HG03520 (cell line): Measurements from ENCODE around the gene SLMAP.
A peak's percentile ranks its signal among the peaks of the same experiment; 100 is the strongest.

Experiments
- ATAC-seq: cut with Tn5 transposase; IDR thresholded peaks from one replicate; pipeline ENCODE4 v1.9.1; 2021; ENCODE audit warnings: mild to moderate bottlenecking, moderate library complexity; ENCODE audit not compliant: unreplicated experiment

SLMAP gene

GRCh38 chr3:57752307-57752706 lies 3.8 kb upstream of the SLMAP start:
- no peak for ATAC-seq

- no peak for ATAC-seq
These were observed 3.1 kb upstream of the SLMAP start for GRCh38 chr3:57753016-57753415.

- no peak for ATAC-seq
These were observed 787 bp upstream of the SLMAP start for GRCh38 chr3:57755368-57755675.

- ATAC-seq: peak; percentile 7
These were observed 656 bp downstream of the SLMAP start for GRCh38 chr3:57756528-57757401.

GRCh38 chr3:57757642-57758297 lies 1.7 kb downstream of the SLMAP start:
- ATAC-seq: no peak

- ATAC-seq: no peak
These were observed 2.6 kb downstream of the SLMAP start for GRCh38 chr3:57758686-57759085.

- ATAC-seq: no peak
These were observed 8.7 kb downstream of the SLMAP start for GRCh38 chr3:57764794-57765193.

GRCh38 chr3:57768595-57768994 lies 12.5 kb downstream of the SLMAP start:
- no peak for ATAC-seq

- no peak for ATAC-seq
These were observed 14.1 kb downstream of the SLMAP start for GRCh38 chr3:57770009-57770827.

GRCh38 chr3:57772251-57772650 lies 16.1 kb downstream of the SLMAP start:
- ATAC-seq: no peak

- ATAC-seq: no peak
These were observed 21.7 kb downstream of the SLMAP start for GRCh38 chr3:57777774-57778173.

GRCh38 chr3:57778494-57778893 lies 22.4 kb downstream of the SLMAP start:
- no peak for ATAC-seq

GRCh38 chr3:57779666-57780065 lies 23.6 kb downstream of the SLMAP start:
- no peak for ATAC-seq

- no peak for ATAC-seq
These were observed 27.3 kb downstream of the SLMAP start for GRCh38 chr3:57783186-57784088.

GRCh38 chr3:57784089-57784735 lies 28.1 kb downstream of the SLMAP start:
- no peak for ATAC-seq

GRCh38 chr3:57785446-57785845 lies 29.3 kb downstream of the SLMAP start:
- no peak for ATAC-seq

GRCh38 chr3:57787867-57788623 lies 31.9 kb downstream of the SLMAP start:
- ATAC-seq: peak; percentile 92

GRCh38 chr3:57788624-57789018 lies 32.5 kb downstream of the SLMAP start:
- no peak for ATAC-seq

- ATAC-seq: no peak
These were observed 35.1 kb downstream of the SLMAP start for GRCh38 chr3:57791245-57791644.
